Superior temporal gyrus (tissue), 1 donor: ENCODE results near the gene TXNRD3.
"Not testable (repeated sequence)": the region's sequence is repeated elsewhere in the genome, so short reads cannot be mapped to it uniquely, and the experiment has no call there.

Source experiments
- DNase-seq: peaks from one replicate; pipeline ENCODE4 v3.0.0-alpha.2; 2016; ENCODE audit errors: extremely low spot score

Gene TXNRD3

GRCh38 chr3:126595479-126595878, 59.4 kb downstream of the TXNRD3 start:
- not testable (repeated sequence) for DNase-seq

- DNase-seq = not testable (repeated sequence)
Observed at GRCh38 chr3:126591515-126591914, 63.4 kb downstream of the TXNRD3 start.

GRCh38 chr3:126582311-126582710, 72.6 kb downstream of the TXNRD3 start:
- DNase-seq = no peak

- DNase-seq = no peak
Observed at GRCh38 chr3:126581569-126581968, 73.4 kb downstream of the TXNRD3 start.

GRCh38 chr3:126580746-126581145, 74.2 kb downstream of the TXNRD3 start:
- no peak for DNase-seq

- DNase-seq = no peak
Observed at GRCh38 chr3:126578702-126579101, 76.2 kb downstream of the TXNRD3 start.

GRCh38 chr3:126577261-126577660, 77.7 kb downstream of the TXNRD3 start:
- no peak for DNase-seq

GRCh38 chr3:126573492-126574117, 81.3 kb downstream of the TXNRD3 start:
- no peak for DNase-seq

- DNase-seq = no peak
Observed at GRCh38 chr3:126571078-126571477, 83.8 kb downstream of the TXNRD3 start.

GRCh38 chr3:126570103-126570541, 84.8 kb downstream of the TXNRD3 start:
- DNase-seq = no peak

GRCh38 chr3:126569390-126569975, 85.4 kb downstream of the TXNRD3 start:
- no peak for DNase-seq

- DNase-seq = no peak
Observed at GRCh38 chr3:126568776-126569342, 86.1 kb downstream of the TXNRD3 start.

GRCh38 chr3:126567696-126568438, 87.1 kb downstream of the TXNRD3 start:
- DNase-seq = no peak

- DNase-seq = no peak
Observed at GRCh38 chr3:126562737-126563276, 92.1 kb downstream of the TXNRD3 start.

GRCh38 chr3:126558336-126559071, 96.4 kb downstream of the TXNRD3 start, which contains the start of gene C3orf22:
Gene C3orf22, minus strand, starts transcription at chr3:126558932. Its CDS starts 5,542 bp downstream, at chr3:126553390.
- DNase-seq = no peak

GRCh38 chr3:126557761-126558160, 97.2 kb downstream of the TXNRD3 start:
- DNase-seq = no peak

- DNase-seq = no peak
Observed at GRCh38 chr3:126557415-126557745, 97.5 kb downstream of the TXNRD3 start.
